Head of caudate nucleus (tissue), 42 donors: ENCODE measurements around the gene RPLP2.

ENCODE experiments used
- DNase-seq, 42 donors: peaks; one replicate each; pipeline versions ENCODE4 v3.0.0 to v3.0.0-alpha.2; 2020 to 2021; ENCODE audit warnings: mixed read lengths in 7 of 42
- intact Hi-C: fragments of 100-400 bp; cut with DNase I; formaldehyde crosslinking; loops from one replicate; pipeline ENCODE4 v1.15.0; 2022

The RPLP2 gene

DNA sequence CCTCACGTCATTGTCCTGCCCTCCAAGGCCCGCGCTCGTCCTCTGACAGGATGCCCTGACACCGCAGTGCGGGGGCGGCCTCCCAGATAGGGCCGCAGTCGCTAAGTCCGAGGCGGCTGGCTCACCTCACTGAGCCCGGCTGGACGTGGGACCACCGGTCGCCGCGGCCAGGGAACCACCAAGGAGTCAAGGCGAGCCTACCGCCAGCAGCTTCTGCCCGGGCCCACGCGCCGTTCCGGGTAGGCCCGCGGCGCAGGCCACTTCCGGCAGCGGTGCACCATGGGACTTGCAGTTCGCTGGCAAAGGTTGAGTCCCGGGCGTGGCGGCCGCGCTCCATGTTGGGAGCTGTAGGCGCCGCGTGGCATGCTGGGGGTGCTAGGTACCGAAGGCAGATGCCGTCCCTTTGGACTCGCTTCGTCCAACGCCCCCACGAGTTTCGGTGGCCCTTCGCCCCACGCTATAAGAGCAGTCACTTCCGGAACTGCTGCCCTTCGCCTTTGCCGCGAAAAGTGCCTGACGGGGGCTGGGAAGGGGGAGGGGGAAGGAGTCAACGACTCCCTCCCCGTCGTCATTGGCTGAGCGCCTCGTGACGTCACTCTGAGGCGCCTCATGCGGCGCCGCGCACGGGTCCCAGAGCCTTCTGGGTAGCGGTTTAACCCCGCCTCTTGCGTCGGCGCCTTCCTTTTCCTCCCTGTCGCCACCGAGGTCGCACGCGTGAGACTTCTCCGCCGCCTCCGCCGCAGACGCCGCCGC is at the start of gene RPLP2:
TSS of gene RPLP2 (plus strand) at position 681 of the 753 bp plus-strand sequence. CDS start 268 bp downstream, outside the sequence.
- DNase-seq: peak; percentile 95 to 99 (median 98)
- intact Hi-C loops: no loop called here

- intact Hi-C loops: no loop called here
- no peak for DNase-seq
Observed at GRCh38 chr11:760236-760635, 49.5 kb upstream of the RPLP2 start.

DNA sequence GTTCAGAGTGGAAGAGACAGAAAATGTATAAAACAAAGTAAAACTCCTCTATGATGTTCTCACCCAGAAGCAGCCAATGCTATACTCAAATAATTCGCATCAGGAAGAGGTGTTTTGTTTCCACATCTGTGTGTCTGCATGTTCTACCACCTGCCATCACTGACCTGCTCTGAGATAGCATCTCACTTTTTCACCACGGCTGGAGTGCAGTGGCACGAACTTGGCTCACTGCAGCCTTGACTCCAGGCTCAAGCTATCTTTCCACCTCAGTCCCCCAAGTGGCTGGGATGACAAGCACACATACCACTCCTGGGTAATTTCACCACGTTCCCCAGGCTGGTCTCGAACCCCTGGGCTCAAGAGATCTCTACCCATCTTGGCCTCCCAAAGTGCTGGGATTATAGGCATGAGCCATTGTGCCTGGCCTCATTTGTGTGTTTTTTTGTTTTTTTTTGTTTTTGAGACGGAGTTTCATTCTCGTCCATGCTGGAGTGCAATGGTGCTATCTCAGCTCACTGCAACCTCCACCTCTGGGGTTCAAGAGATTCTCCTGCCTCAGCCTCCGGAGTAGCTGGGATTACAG is 48.1 kb upstream of the RPLP2 start:
- DNase-seq: no peak
- intact Hi-C loops: no loop called here

- DNase-seq: peak; percentile 53 to 85 (median 72)
- intact Hi-C loops: no loop called here
Observed at GRCh38 chr11:762421-763072, 47.2 kb upstream of the RPLP2 start.

DNA sequence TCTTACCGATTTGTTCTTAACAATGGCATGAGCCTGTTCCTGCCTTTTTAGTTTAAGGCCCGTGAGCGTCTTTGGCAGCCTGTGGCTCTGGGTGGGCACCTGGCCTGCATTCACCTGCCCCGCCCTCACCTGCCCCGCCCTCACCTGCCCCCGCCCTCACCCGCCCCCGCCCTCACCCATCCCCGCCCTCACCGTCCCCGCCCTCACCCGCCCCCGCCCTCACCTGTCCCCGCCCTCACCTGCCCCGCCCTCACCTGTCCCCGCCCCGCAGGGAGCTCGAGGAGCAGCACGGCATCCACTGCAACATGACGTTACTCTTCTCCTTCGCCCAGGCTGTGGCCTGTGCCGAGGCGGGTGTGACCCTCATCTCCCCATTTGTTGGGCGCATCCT is 46.7 kb upstream of the RPLP2 start:
- intact Hi-C loops: no loop called here
- no peak for DNase-seq

DNA sequence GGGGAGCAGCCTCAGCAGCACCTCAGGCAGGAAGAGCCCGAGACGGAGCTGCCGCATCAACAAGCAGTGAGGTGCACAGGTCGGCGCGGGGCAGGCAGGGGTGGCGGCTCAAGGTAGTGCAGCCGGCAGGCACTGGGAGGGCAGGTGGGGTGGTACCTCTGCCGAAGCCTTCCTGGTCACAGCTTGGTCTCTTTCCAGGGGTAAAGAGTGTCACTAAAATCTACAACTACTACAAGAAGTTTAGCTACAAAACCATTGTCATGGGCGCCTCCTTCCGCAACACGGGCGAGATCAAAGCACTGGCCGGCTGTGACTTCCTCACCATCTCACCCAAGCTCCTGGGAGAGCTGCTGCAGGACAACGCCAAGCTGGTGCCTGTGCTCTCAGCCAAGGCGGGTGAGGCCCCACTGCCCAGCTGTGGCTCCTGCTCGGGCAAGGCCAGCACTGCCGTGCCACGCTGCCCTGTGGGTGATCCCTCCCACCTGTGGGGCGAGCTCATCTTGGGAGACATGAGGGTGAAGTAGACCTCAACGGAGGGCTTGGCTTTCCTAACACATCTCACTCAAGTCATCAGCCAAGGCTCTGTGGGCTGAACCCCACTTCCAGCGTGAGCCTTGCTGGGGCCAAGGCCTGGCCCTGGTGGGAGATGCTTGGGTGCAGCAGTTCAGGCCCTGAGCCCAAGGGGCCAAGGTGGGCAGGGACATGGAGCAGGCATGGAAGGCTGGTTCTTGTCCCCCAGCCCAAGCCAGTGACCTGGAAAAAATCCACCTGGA is 46.0 kb upstream of the RPLP2 start:
- intact Hi-C loops: no loop called here
- DNase-seq: no peak

DNA sequence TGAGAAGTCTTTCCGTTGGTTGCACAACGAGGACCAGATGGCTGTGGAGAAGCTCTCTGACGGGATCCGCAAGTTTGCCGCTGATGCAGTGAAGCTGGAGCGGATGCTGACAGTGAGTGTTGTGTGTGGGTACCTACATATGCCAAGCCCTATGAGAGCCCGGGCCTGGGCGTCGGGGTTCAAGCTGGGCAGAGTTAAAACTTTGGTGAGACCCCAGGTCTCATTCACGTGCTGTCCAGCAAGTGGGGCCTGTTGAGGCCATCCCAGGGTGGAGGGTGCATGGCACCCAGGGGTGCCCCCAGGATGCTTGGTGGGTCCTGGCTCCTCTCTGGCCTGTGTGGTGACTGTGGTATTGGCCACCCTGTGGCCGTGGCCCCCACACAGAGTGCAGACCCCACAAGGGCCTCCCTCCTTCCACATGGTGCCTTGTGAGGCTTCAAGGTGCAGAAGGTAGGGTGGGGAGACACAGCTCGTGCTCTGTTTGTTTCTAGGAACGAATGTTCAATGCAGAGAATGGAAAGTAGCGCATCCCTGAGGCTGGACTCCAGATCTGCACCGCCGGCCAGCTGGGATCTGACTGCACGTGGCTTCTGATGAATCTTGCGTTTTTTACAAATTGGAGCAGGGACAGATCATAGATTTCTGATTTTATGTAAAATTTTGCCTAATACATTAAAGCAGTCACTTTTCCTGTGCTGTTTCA is 45.3 kb upstream of the RPLP2 start:
- intact Hi-C loops: no loop called here
- no peak for DNase-seq

DNA sequence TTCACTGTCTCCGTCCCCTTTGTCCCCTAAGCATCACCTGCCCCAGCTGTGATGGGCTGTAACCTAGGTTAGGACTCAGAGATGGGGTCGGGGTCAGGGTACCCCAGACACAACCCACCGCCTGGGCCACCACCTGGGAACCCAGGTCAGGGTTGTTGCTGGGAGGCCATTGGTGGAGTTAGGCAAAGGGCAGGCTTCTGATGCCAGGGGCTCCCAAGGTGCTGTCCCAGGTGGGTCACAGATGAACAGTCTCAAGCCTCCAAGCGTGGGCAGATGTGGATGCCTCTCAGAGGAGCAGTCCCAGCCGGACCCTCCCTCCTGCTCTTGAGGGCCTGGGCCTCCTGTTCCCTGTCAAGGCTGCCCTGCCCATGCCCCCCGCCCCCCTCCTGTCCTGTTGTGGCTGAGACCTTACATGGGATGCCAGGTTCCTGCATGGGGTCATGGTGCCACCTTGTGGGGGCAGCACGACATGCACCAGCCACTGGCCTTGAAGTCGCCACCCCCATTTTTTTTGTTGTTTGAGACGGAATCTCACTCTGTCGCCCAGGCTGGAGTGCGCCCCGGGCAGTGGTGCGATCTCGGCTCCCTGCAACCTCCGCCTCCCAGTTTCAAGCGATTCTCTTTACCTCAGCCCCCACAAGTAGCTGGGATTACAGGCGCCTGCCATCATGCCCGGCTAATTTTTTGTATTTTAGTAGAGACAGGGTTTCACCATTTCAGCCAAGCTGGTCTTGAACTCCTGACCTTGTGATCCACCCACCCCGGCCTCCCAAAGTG is 44.6 kb upstream of the RPLP2 start:
- peak in 41 of 42 donors; percentile 44 to 90 (median 73) for DNase-seq
- intact Hi-C loops: no loop called here

DNA sequence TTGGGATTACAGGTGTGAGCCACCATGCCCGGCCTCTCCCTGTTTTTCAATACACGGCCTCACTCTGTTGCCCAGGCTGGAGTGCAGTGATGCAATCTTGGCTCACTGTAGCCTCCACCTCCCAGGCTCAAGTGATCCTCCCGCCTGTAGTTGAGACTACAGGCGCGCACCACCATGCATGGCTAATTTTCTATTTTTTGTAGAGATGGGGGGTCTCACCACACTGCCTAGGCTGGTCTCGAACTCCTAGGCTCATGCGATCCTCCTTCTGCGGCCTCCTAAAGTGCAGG is 44.0 kb upstream of the RPLP2 start:
- intact Hi-C loops: no loop called here
- DNase-seq: no peak

DNA sequence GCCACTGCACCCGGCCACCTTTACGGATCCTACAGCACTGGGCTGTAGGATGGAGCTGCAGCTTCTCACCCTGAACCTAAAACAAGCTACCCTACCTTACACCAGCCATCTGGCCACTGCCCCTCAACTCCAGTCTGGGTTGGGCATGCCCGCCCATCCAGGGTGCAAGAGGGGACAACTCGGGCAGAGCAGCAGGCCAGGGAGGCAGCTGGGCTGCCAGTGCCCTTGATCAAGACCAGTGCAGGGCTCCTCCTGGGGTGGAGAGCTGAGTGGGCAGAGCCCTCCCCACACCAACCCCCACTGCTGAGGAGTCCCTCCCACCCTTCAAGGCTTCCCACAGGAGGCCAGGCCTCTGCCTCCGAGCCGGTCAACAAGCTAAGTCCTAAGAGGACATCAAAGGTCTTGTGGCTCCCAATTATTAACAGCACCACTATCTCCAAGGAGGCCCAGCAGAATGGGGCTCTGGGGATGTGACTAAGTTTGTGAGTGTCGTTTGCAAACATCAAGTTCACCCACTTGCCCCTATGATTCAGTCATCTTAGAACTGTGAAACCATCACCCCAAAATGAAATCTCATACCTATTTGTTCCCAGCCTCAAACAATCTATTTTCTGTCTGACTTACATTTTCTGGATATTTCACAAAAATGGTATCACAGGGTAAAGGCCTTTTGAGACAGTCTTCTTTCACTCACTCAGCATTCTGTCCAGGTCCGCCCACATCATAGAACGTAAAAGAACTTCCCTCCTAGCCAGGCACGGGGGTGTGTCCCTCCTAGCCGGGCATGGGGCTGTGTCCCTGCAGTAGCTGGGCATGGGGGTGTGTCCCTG is 43.4 kb upstream of the RPLP2 start:
- no peak for DNase-seq

GRCh38 chr11:766936-767210 is 42.9 kb upstream of the RPLP2 start:
- intact Hi-C loops: no loop called here
- no peak for DNase-seq

More for the DNA sequence above, 43.4 kb upstream of the RPLP2 start:
- intact Hi-C loops: no loop called here

- no peak for DNase-seq
- intact Hi-C loops: no loop called here
Observed at GRCh38 chr11:767238-767637, 42.5 kb upstream of the RPLP2 start.

DNA sequence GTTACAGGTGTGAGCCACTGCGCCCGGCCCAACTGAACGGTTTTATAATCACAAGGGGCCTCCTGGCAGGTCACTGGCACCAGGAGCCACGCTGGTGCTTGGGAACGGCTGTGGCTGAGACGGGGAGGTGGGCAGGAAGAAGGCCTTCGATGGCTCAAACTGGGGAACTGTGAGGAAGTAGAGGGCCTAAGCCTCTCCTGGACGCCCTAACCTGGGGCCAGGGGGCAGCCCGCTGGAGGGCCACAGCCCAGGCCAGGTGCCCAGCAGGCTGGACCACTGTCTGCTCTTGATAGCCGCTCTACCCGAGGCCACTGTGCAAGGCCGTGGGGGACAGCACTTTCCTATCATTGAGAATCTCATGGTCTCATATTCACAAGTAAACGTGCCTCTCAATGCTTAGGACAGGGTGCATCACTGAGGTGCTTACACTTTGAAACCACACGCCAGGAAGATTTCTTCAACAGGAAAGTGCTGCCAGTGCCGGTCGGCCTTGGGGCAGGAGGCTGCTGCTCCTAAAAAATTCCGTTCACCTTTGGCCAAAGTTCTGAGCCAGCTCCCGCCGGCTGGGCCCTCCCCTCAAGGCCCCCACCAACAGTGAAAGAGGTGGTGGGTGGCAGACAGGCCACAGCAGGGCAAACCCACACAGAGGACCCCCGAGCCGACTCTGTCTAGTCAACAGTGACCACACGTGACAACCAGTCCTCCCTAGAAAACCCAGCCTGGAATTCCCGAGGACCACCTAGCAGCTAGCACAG is 39.7 kb upstream of the RPLP2 start:
- no peak for DNase-seq
- intact Hi-C loops: no loop called here

GRCh38 chr11:770642-771616 is 38.8 kb upstream of the RPLP2 start:
- DNase-seq: peak in 1 of 42 donors; percentile 6

DNA sequence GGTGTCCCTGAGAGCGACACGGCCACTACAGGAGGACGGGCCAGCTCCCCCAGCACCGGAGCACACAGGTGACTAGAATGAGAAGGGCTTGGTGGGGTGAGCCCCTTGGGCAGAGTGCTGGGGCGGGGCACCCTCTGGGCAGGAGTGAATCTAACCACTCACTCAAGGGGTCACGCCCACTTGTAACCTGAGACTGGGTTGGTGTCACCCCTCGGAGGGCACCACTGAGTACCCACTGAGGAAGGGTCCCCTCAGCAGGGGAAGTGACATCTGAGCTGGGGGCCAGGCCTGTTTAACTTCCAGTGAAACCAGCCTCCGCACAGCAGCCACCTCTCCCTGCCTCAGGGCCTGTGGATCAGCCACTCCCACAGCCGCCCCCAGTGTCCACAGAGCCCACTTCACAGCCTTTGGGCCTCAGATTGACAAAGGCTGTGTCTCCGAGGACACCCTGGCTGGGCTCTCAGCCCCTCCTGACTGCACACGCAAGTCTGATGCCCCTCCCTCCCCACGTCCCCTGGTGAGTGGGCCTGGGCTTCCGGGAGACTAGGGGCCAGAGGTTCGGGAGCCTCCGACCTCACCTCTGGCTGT is 38.1 kb upstream of the RPLP2 start:
- DNase-seq: peak in 1 of 42 donors; percentile 6
- intact Hi-C loops: no loop called here

More at GRCh38 chr11:770642-771616, 38.8 kb upstream of the RPLP2 start:
- intact Hi-C loops: no loop called here
